ENCODE results near the gene NEFH.

DNA sequence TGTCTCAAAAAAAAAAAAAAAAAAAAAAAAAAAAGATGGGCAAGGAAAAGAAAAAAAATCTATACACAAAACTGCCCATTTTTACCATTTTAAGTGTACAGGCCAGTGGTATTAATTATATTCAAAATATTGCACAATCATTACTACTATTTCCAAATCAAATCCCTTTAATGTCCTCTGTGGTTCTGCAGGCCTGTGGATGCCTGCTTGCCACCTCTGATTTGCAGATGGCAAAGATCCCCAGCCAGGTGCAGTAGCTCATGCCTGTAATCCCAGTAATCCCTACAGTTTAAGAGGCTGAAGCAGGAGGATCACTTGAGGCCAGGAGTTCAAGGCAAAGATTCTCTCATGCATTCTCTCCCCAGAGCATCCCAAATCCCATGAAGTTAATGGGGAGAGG lies 21.5 kb upstream of the NEFH start:
- TF ChIP-seq, protein P1, sequence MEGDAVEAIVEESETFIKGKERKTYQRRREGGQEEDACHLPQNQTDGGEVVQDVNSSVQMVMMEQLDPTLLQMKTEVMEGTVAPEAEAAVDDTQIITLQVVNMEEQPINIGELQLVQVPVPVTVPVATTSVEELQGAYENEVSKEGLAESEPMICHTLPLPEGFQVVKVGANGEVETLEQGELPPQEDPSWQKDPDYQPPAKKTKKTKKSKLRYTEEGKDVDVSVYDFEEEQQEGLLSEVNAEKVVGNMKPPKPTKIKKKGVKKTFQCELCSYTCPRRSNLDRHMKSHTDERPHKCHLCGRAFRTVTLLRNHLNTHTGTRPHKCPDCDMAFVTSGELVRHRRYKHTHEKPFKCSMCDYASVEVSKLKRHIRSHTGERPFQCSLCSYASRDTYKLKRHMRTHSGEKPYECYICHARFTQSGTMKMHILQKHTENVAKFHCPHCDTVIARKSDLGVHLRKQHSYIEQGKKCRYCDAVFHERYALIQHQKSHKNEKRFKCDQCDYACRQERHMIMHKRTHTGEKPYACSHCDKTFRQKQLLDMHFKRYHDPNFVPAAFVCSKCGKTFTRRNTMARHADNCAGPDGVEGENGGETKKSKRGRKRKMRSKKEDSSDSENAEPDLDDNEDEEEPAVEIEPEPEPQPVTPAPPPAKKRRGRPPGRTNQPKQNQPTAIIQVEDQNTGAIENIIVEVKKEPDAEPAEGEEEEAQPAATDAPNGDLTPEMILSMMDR (IDR thresholded peaks at IDR 0.05), result no peak
- TF ChIP-seq RNF2 (IDR thresholded peaks at IDR 0.05; ENCODE audit: borderline replicate concordance, low read depth), result no peak
- no peak for TF ChIP-seq ZFP36 (IDR thresholded peaks at IDR 0.05; ENCODE audit: borderline replicate concordance, partially characterized antibody)
- TF ChIP-seq, protein P2, sequence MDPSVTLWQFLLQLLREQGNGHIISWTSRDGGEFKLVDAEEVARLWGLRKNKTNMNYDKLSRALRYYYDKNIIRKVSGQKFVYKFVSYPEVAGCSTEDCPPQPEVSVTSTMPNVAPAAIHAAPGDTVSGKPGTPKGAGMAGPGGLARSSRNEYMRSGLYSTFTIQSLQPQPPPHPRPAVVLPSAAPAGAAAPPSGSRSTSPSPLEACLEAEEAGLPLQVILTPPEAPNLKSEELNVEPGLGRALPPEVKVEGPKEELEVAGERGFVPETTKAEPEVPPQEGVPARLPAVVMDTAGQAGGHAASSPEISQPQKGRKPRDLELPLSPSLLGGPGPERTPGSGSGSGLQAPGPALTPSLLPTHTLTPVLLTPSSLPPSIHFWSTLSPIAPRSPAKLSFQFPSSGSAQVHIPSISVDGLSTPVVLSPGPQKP (IDR thresholded peaks at IDR 0.05; ENCODE audit: low read depth, low read length), result no peak
- TF ChIP-seq POLR2A (IDR thresholded peaks at IDR 0.05; ENCODE audit: low read length), result no peak
- TF ChIP-seq RAD21 (conservative IDR thresholded peaks at IDR 0.05 in 1 of 2, IDR thresholded peaks at IDR 0.05 in 1 of 2), result no peak
- no peak for TF ChIP-seq EP300 (IDR thresholded peaks at IDR 0.05)
- no peak for TF ChIP-seq NFE2L2 (conservative IDR thresholded peaks at IDR 0.05; ENCODE audit: low read length)
- TF ChIP-seq PHF8 (IDR thresholded peaks at IDR 0.05; ENCODE audit: borderline replicate concordance, low read depth), result no peak

Data from A549 (cell line).